ENCODE results near the gene NOL11.

The NOL11 gene

DNA sequence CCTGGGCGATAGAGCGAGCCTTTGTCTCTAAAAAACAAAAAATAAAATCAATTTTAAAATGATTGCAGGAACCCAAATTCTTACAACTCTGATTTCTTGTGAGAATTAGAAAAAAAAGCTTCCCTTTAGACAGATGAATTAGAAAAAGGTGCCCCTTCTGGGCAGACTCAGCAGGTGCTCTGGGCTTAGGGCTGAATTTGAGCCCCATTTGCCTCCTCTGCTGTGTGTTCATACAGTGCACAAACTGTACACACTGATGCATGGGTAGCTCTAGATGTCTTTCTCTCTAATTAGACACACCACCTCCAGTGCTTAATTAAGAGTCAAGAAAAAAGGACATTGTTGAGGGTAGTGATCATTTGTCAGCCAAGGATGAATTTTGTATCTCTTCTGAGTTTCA, 38.5 kb upstream of the NOL11 start:
- TF ChIP-seq, protein P1, sequence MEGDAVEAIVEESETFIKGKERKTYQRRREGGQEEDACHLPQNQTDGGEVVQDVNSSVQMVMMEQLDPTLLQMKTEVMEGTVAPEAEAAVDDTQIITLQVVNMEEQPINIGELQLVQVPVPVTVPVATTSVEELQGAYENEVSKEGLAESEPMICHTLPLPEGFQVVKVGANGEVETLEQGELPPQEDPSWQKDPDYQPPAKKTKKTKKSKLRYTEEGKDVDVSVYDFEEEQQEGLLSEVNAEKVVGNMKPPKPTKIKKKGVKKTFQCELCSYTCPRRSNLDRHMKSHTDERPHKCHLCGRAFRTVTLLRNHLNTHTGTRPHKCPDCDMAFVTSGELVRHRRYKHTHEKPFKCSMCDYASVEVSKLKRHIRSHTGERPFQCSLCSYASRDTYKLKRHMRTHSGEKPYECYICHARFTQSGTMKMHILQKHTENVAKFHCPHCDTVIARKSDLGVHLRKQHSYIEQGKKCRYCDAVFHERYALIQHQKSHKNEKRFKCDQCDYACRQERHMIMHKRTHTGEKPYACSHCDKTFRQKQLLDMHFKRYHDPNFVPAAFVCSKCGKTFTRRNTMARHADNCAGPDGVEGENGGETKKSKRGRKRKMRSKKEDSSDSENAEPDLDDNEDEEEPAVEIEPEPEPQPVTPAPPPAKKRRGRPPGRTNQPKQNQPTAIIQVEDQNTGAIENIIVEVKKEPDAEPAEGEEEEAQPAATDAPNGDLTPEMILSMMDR (IDR thresholded peaks at IDR 0.05; ENCODE audit: control insufficient read depth, insufficient read depth, low read depth, low read length, missing control alignments): no peak
- no peak for DNase-seq (ENCODE audit: low read depth)
- H3K4me3 ChIP-seq (ENCODE audit: control insufficient read depth, low read depth, low read length): no peak overlapping the region

DNA sequence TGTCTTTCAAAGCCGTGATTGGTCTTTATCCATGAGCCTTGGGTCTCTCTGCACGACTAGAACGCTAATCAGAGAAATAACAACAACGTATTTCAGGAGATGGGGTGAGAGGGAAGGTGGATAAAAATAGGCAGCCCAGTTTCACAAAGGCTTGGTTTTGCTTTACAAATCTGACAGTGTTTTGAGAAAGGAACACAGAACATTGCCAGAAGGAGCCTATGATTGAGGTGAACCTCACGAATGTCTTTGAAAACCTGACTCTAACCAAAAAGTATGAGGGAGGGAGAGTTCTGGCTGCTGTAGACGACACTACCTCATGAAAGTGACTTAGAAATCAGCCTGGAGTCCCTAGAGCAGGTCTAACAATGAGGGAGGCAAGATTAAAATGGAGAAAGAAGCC, 38.0 kb upstream of the NOL11 start:
- H3K4me3 ChIP-seq (ENCODE audit: control insufficient read depth, low read depth, low read length): no peak overlapping the region
- DNase-seq (ENCODE audit: low read depth): no peak

DNA sequence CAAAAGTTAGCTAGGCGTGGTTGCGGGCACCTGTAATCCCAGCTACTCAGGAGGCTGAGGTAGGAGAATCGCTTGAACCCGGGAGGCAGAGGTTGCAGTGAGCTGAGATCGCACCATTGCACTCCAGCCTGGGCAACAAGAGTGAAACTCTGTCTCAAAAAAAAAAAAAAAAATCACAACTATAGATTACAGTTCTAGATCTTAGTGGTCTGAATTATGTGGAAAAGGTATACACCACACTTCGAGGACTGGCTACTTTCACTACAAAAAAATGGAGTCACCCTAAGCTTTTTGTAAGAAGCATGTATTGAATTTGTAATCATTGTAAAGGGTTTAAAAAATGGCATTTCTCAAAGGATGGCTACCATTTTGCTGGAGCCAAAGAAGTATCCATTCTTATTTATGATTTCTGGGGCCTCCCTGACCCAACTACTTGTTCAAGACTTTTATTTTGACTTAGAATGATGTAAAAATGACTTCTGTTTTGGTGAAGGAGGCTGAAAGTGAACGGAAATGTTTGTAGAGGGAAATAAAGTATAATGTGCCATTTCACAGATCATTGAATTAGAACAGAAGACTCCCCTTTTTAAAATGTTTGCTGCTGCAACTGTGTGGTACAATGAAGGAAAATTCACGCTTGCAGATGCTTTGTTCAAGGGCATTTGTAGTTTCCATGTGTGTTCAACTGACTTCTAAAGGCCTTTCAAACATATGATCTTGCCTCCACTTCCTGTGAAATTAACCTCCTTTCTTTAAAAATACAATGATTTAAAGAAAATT, 37.1 kb upstream of the NOL11 start:
- TF ChIP-seq, protein P1 (IDR thresholded peaks at IDR 0.05; ENCODE audit: control insufficient read depth, insufficient read depth, low read depth, low read length, missing control alignments): no peak
- H3K4me3 ChIP-seq (ENCODE audit: control insufficient read depth, low read depth, low read length): no peak overlapping the region
- no peak for DNase-seq (ENCODE audit: low read depth)

More for the DNA sequence above, 38.0 kb upstream of the NOL11 start:
- TF ChIP-seq, protein P1 (IDR thresholded peaks at IDR 0.05; ENCODE audit: control insufficient read depth, insufficient read depth, low read depth, low read length, missing control alignments): no peak

DNA sequence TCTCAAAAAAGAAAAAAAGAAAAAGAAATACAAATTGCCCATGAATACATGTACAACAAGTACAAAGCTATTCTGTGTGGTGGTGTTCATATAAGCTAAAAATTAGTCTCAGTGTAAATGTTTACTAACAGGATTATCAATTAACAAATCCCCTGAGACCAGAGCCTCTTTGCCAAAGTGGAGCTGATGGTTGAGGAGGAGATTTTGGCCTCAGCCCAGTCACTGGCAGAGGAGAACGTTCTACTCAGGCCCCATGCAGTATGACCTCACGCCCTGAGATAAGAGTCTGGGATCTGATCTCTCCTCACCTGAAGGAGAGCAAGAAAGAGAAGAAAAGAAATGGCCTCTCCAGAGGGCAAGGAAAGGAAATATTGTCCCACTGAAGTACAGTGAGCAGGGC, 35.5 kb upstream of the NOL11 start:
- no peak overlapping the region for H3K4me3 ChIP-seq (ENCODE audit: control insufficient read depth, low read depth, low read length)
- DNase-seq (ENCODE audit: low read depth): no peak
- TF ChIP-seq, protein P1 (IDR thresholded peaks at IDR 0.05; ENCODE audit: control insufficient read depth, insufficient read depth, low read depth, low read length, missing control alignments): no peak

DNA sequence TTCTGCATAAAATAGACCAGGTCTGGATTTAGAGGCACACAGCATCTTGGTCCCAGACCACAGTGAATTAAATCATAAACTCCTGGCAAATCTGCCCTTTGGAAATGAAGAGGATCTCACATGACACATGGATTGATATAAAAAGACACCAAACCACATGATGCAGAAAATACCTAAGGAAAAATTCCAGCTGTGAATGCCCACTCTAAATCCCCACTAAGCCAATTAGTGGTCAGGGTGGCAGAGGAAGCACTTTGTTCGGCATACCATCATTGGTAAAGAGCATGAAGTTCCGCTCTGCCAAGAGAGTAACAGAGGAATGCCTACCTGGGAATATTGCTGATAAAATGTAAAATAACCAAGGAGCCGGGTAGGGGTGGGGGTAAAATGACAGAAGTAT, 32.4 kb upstream of the NOL11 start:
- TF ChIP-seq, protein P1 (IDR thresholded peaks at IDR 0.05; ENCODE audit: control insufficient read depth, insufficient read depth, low read depth, low read length, missing control alignments): no peak

DNA sequence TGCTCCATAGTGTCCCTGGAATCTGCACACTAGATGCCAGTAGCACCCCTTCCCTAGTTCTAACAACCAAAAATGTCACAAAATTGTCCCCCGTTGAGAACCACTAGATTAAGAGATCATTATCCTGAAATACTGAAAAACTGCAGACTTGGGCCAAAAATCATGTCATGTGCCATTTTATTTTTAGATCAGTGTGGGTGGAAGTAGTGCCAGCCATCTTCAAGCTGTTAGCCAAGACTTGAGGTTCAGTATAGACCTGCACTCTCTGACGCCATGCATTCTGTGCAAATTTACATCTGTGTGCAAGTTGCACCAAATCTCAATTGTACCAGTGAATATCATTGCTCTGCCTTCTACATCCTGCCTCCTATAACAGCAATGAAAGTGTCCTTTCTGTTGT, 31.5 kb upstream of the NOL11 start:
- DNase-seq (ENCODE audit: low read depth): no peak
- no peak overlapping the region for H3K4me3 ChIP-seq (ENCODE audit: control insufficient read depth, low read depth, low read length)
- TF ChIP-seq, protein P1 (IDR thresholded peaks at IDR 0.05; ENCODE audit: control insufficient read depth, insufficient read depth, low read depth, low read length, missing control alignments): no peak

More for the DNA sequence above, 32.4 kb upstream of the NOL11 start:
- H3K4me3 ChIP-seq (ENCODE audit: control insufficient read depth, low read depth, low read length): no peak overlapping the region
- no peak for DNase-seq (ENCODE audit: low read depth)

Data from AG09309 (cell line).